Measurements from ENCODE around the gene TGFA.

DNA sequence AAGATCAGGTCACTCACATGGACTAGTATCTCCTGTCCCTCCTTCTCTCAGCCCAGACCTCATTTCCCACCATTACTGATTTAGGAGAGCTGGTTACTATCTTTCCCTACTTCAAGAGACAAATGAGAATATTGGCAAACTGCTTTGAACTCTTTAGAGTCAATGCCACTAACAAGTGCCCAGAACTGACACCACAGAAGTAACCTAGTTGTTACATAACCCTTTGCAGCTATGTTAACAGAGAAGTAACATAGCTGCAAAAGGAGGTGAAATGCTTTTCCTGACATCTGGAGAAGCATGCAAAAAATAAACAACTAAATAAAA lies 30.0 kb downstream of the TGFA start:
- TF ChIP-seq, protein P1, sequence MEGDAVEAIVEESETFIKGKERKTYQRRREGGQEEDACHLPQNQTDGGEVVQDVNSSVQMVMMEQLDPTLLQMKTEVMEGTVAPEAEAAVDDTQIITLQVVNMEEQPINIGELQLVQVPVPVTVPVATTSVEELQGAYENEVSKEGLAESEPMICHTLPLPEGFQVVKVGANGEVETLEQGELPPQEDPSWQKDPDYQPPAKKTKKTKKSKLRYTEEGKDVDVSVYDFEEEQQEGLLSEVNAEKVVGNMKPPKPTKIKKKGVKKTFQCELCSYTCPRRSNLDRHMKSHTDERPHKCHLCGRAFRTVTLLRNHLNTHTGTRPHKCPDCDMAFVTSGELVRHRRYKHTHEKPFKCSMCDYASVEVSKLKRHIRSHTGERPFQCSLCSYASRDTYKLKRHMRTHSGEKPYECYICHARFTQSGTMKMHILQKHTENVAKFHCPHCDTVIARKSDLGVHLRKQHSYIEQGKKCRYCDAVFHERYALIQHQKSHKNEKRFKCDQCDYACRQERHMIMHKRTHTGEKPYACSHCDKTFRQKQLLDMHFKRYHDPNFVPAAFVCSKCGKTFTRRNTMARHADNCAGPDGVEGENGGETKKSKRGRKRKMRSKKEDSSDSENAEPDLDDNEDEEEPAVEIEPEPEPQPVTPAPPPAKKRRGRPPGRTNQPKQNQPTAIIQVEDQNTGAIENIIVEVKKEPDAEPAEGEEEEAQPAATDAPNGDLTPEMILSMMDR (IDR thresholded peaks at IDR 0.05 in 2 of 3, conservative IDR thresholded peaks at IDR 0.05 in 1 of 3; ENCODE audit: borderline replicate concordance in 1 of 3, insufficient read depth in 1 of 3, low read depth in 2 of 3, low read length in 2 of 3): no peak
- TF ChIP-seq POLR2AphosphoS5 (IDR thresholded peaks at IDR 0.05; ENCODE audit: low read depth, low read length) (no peak), ELF1 (IDR thresholded peaks at IDR 0.05; ENCODE audit: borderline replicate concordance, low read depth) (no peak), EZH2phosphoT487 (IDR thresholded peaks at IDR 0.05; ENCODE audit: borderline replicate concordance) (no peak), SRF (IDR thresholded peaks at IDR 0.05; ENCODE audit: low read depth) (no peak), YY1 (IDR thresholded peaks at IDR 0.05; ENCODE audit: extremely low read depth, insufficient replicate concordance, low read depth, low read length) (no peak), RAD21 (IDR thresholded peaks at IDR 0.05; ENCODE audit: low read depth) (no peak), EZH2 (IDR thresholded peaks at IDR 0.05) (no peak)

Measured in HCT116 (cell line).